Brain microvascular endothelial cell (primary cell): ENCODE data around the gene C12orf56.

ENCODE experiments used
- DNase-seq: peaks from one replicate; pipeline ENCODE4 v3.0.0-alpha.2; 2020
- H3K27ac ChIP-seq: fragments of 250-450 bp; sonication (Bioruptor Pico); 2 replicates; pipeline ENCODE4 v1.5.1; 2020; ENCODE audit warnings: mild to moderate bottlenecking, moderate library complexity
- H3K27me3 ChIP-seq: fragments of 250-450 bp; sonication (Bioruptor Pico); replicated peaks from 2 replicates; pipeline ENCODE4 v1.5.1; 2020; ENCODE audit warnings: mild to moderate bottlenecking
- H3K36me3 ChIP-seq: fragments of 250-450 bp; sonication (Bioruptor Pico); replicated peaks from 2 replicates; pipeline ENCODE4 v1.5.1; 2020; ENCODE audit warnings: mild to moderate bottlenecking
- H3K4me3 ChIP-seq: 2 replicates; pipeline ENCODE4 v1.5.1; 2011; ENCODE audit warnings: low read depth, mild to moderate bottlenecking, control low read depth, low read length, moderate library complexity
- CTCF ChIP-seq: IDR thresholded peaks from 2 replicates; pipeline ENCODE4 v1.5.1; 2011; ENCODE audit warnings: low read depth, mild to moderate bottlenecking, moderate library complexity, low read length, control low read depth, inconsistent platforms; ENCODE audit errors: missing control alignments
- in situ Hi-C: cut with HindIII; loops from 2 replicates; pipeline ENCODE4 v1.10.0; 2017; ENCODE audit warnings: low sequenced_read_pairs, low pct_ligation_motif_present

The C12orf56 gene

GRCh38 chr12:64216239-64216638 is 174.3 kb downstream of the C12orf56 start:
- no peak for DNase-seq

More at GRCh38 chr12:64216239-64216638, 174.3 kb downstream of the C12orf56 start:
- no peaks in the 10 kb centered on the region for H3K27me3 ChIP-seq
- no peak for TF ChIP-seq CTCF
- no peak overlapping the region for H3K27ac ChIP-seq
- in situ Hi-C loops = no loop called here
- H3K36me3 ChIP-seq = no peaks in the 10 kb centered on the region
- no peak overlapping the region for H3K4me3 ChIP-seq
